Vagina (tissue), 2 donors: ENCODE data around the gene ALDOC.

ENCODE experiments used
- CTCF ChIP-seq, 3 experiments: fragments of 450-650 bp in 2 of 3; fragments of 200-600 bp in 1 of 3; sonication (generic) in 1 of 3; IDR thresholded peaks; one replicate each; pipeline ENCODE4 v1.5.1; 2017 to 2019; ENCODE audit warnings: antibody characterized with exemption in 3 of 3, mild to moderate bottlenecking in 2 of 3, moderate library complexity in 2 of 3
- POLR2A ChIP-seq, 2 donors: fragments of 450-650 bp; IDR thresholded peaks; one replicate each; pipeline ENCODE4 v1.6.1; 2017; ENCODE audit warnings: antibody characterized with exemption in 2 of 2, mild to moderate bottlenecking in 2 of 2, moderate library complexity in 2 of 2
- POLR2AphosphoS5 ChIP-seq, 2 donors: sonication (generic); formaldehyde crosslinking; IDR thresholded peaks; one replicate each; pipeline ENCODE4 v1.9.0; 2017; ENCODE audit warnings: antibody characterized with exemption in 2 of 2, mild to moderate bottlenecking in 2 of 2, low read depth in 1 of 2; ENCODE audit not compliant: insufficient read depth in 1 of 2

GRCh38 chr17:28538296-28538895 is 38.3 kb downstream of the ALDOC start:
- TF ChIP-seq CTCF (IDR thresholded peaks at IDR 0.05) (no peak), POLR2A (IDR thresholded peaks at IDR 0.05) (no peak), POLR2AphosphoS5 (IDR thresholded peaks at IDR 0.05; ENCODE audit: insufficient read depth in 1 of 2, low read depth in 1 of 2) (no peak)
